ENCODE data around the gene PCCA. TPM values are rescaled to one million over a fixed set of nuclear protein-coding genes. Genes with fewer than 3 reads are reported as not detected.

PCCA gene
- polyA plus RNA-seq, 2 of the 4 experiments (the other 2 are of a cell fraction), result 13.2 to 13.7 TPM

- no peak for ATAC-seq
- POLR2A ChIA-PET, result no interaction called here
- Histone ChIP-seq H3K4me1 (no peaks in the 10 kb centered on the region), H3K4me3 (no peak overlapping the region), H3K4me2 (no peak overlapping the region), H3K9me3 (no peaks in the 10 kb centered on the region), H3K27ac (no peak overlapping the region)
- DNase-seq (ENCODE audit: low read depth in 1 of 2, low spot score in 1 of 2), result no peak
- 74% methylated on average over 3 of the region's 3 CpGs for WGBS (ENCODE audit: missing lambda C conversion rate)
- CTCF ChIA-PET, result no interaction called here
- FAIRE-seq, result no peak
- TF ChIP-seq SMC3 (IDR thresholded peaks at IDR 0.05) (no peak), SREBF2 (IDR thresholded peaks at IDR 0.05) (no peak), RARB (CRISPR knock-in tag; IDR thresholded peaks at IDR 0.05) (no peak), NFE2L2 (conservative IDR thresholded peaks at IDR 0.05; ENCODE audit: low read length) (no peak), PBX3 (IDR thresholded peaks at IDR 0.05) (no peak), NR3C1 (IDR thresholded peaks at IDR 0.05) (no peak)
Measured at GRCh38 chr13:100300243-100300642, 211.3 kb downstream of the PCCA start.

GRCh38 chr13:100300708-100301107, 211.8 kb downstream of the PCCA start:
- DNase-seq (ENCODE audit: low read depth in 1 of 2, low spot score in 1 of 2), result no peak
- WGBS (ENCODE audit: missing lambda C conversion rate), result 75% methylated on average over 2 of the region's 4 CpGs
- POLR2A ChIA-PET, result no interaction called here

GRCh38 chr13:100301418-100301817, 212.5 kb downstream of the PCCA start:
- ChIA-PET CTCF (no interaction called here), POLR2A (no interaction called here)
- FAIRE-seq (no peak), ATAC-seq (no peak), DNase-seq (ENCODE audit: low read depth in 1 of 2, low spot score in 1 of 2) (no peak)
- 86% methylated on average over 5 of the region's 5 CpGs for WGBS (ENCODE audit: missing lambda C conversion rate)
- H3K9me3 ChIP-seq, result no peaks in the 10 kb centered on the region
- H3K4me3 ChIP-seq, result no peak overlapping the region
- TF ChIP-seq HES2 (IDR thresholded peaks at IDR 0.05) (no peak), TFCP2L1 (CRISPR knock-in tag; IDR thresholded peaks at IDR 0.05) (no peak), HOXA7 (CRISPR knock-in tag; IDR thresholded peaks at IDR 0.05) (no peak), FOXS1 (CRISPR knock-in tag; IDR thresholded peaks at IDR 0.05) (no peak), BHLHE40 (IDR thresholded peaks at IDR 0.05; ENCODE audit: low read depth, low read length) (no peak), NFE2L2 (conservative IDR thresholded peaks at IDR 0.05; ENCODE audit: low read length) (no peak), ATOH8 (CRISPR knock-in tag; IDR thresholded peaks at IDR 0.05; ENCODE audit: low read depth) (no peak), CHD4 (IDR thresholded peaks at IDR 0.05; ENCODE audit: borderline replicate concordance) (no peak), BCL3 (IDR thresholded peaks at IDR 0.05) (no peak)
- no peak overlapping the region for H3K4me2 ChIP-seq
- no peaks in the 10 kb centered on the region for H3K4me1 ChIP-seq
- H3K27ac ChIP-seq, result no peak overlapping the region

More at GRCh38 chr13:100300708-100301107, 211.8 kb downstream of the PCCA start:
- TF ChIP-seq POLR2AphosphoS2 (conservative IDR thresholded peaks at IDR 0.05; ENCODE audit: low read length) (no peak), POLR2A (IDR thresholded peaks at IDR 0.05; ENCODE audit: low read length) (no peak), JUN (IDR thresholded peaks at IDR 0.05) (no peak), RNF2 (IDR thresholded peaks at IDR 0.05; ENCODE audit: borderline replicate concordance, low read depth) (no peak), HDAC2 (IDR thresholded peaks at IDR 0.05) (no peak), ZSCAN20 (CRISPR knock-in tag; IDR thresholded peaks at IDR 0.05) (no peak), NFE2L2 (conservative IDR thresholded peaks at IDR 0.05; ENCODE audit: low read length) (no peak), NPAS2 (CRISPR knock-in tag; IDR thresholded peaks at IDR 0.05; ENCODE audit: borderline replicate concordance) (no peak), HOXA7 (CRISPR knock-in tag; IDR thresholded peaks at IDR 0.05) (no peak), CHD4 (IDR thresholded peaks at IDR 0.05; ENCODE audit: borderline replicate concordance) (no peak), ESRRA (IDR thresholded peaks at IDR 0.05; ENCODE audit: borderline replicate concordance, low read length) (no peak), FOSL2 (IDR thresholded peaks at IDR 0.05) (no peak), FOSL2 (CRISPR knock-in tag; IDR thresholded peaks at IDR 0.05) (no peak), ATOH8 (CRISPR knock-in tag; IDR thresholded peaks at IDR 0.05; ENCODE audit: low read depth) (no peak), RFX5 (IDR thresholded peaks at IDR 0.05) (no peak), NR3C1 (IDR thresholded peaks at IDR 0.05) (no peak), EHF (CRISPR knock-in tag; IDR thresholded peaks at IDR 0.05) (no peak), RAD21 (conservative IDR thresholded peaks at IDR 0.05 in 1 of 2, IDR thresholded peaks at IDR 0.05 in 1 of 2) (no peak)
- no peak for FAIRE-seq
- CTCF ChIA-PET, result no interaction called here
- Histone ChIP-seq H3K27ac (no peak overlapping the region), H3K4me3 (no peak overlapping the region), H3K4me2 (no peak overlapping the region), H3K4me1 (no peaks in the 10 kb centered on the region), H3K9me3 (no peaks in the 10 kb centered on the region)
- ATAC-seq, result no peak

Data from A549 (cell line).